ENCODE data around the gene DPYSL3. TPM values are rescaled to one million over a fixed set of nuclear protein-coding genes. Genes with fewer than 3 reads are reported as not detected.

Gene DPYSL3
- polyA plus RNA-seq, 1 donor from 2014 or later: 689 TPM

DNA sequence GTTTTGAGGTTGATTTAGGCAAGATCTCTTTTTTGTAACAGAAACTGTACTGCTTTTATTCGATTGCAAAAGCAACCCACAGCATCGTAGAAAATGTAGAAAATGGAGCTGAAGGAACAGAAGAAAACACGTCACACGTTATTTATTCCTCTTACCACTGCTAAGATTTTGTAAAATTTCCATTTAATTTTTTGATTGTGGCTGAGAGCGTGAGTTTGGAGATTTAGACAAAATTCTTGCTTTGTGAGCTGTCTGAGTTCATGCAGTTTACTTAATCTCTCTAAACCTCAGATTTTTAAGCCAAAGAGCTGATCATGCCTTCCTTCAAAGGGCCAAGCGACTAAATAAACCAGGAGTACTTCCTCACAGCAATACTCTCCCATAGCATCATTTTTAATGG is 24.8 kb downstream of the DPYSL3 start:
- TF ChIP-seq SMC3 (conservative IDR thresholded peaks at IDR 0.05; ENCODE audit: poor library complexity): no peak
- TF ChIP-seq, protein P1, sequence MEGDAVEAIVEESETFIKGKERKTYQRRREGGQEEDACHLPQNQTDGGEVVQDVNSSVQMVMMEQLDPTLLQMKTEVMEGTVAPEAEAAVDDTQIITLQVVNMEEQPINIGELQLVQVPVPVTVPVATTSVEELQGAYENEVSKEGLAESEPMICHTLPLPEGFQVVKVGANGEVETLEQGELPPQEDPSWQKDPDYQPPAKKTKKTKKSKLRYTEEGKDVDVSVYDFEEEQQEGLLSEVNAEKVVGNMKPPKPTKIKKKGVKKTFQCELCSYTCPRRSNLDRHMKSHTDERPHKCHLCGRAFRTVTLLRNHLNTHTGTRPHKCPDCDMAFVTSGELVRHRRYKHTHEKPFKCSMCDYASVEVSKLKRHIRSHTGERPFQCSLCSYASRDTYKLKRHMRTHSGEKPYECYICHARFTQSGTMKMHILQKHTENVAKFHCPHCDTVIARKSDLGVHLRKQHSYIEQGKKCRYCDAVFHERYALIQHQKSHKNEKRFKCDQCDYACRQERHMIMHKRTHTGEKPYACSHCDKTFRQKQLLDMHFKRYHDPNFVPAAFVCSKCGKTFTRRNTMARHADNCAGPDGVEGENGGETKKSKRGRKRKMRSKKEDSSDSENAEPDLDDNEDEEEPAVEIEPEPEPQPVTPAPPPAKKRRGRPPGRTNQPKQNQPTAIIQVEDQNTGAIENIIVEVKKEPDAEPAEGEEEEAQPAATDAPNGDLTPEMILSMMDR (IDR thresholded peaks at IDR 0.05; ENCODE audit: poor library complexity, severe bottlenecking): no peak
- TF ChIP-seq, protein P2, sequence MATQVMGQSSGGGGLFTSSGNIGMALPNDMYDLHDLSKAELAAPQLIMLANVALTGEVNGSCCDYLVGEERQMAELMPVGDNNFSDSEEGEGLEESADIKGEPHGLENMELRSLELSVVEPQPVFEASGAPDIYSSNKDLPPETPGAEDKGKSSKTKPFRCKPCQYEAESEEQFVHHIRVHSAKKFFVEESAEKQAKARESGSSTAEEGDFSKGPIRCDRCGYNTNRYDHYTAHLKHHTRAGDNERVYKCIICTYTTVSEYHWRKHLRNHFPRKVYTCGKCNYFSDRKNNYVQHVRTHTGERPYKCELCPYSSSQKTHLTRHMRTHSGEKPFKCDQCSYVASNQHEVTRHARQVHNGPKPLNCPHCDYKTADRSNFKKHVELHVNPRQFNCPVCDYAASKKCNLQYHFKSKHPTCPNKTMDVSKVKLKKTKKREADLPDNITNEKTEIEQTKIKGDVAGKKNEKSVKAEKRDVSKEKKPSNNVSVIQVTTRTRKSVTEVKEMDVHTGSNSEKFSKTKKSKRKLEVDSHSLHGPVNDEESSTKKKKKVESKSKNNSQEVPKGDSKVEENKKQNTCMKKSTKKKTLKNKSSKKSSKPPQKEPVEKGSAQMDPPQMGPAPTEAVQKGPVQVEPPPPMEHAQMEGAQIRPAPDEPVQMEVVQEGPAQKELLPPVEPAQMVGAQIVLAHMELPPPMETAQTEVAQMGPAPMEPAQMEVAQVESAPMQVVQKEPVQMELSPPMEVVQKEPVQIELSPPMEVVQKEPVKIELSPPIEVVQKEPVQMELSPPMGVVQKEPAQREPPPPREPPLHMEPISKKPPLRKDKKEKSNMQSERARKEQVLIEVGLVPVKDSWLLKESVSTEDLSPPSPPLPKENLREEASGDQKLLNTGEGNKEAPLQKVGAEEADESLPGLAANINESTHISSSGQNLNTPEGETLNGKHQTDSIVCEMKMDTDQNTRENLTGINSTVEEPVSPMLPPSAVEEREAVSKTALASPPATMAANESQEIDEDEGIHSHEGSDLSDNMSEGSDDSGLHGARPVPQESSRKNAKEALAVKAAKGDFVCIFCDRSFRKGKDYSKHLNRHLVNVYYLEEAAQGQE (IDR thresholded peaks at IDR 0.05; ENCODE audit: borderline replicate concordance): no peak
- TF ChIP-seq POLR2AphosphoS5 (IDR thresholded peaks at IDR 0.05): no peak
- TF ChIP-seq EZH2 (IDR thresholded peaks at IDR 0.05; ENCODE audit: borderline replicate concordance, insufficient read depth, low read length, poor library complexity, severe bottlenecking): no peak
- no peak for TF ChIP-seq RAD21 (conservative IDR thresholded peaks at IDR 0.05)
- no peak for TF ChIP-seq EP300 (conservative IDR thresholded peaks at IDR 0.05; ENCODE audit: poor library complexity, severe bottlenecking)
- TF ChIP-seq TAF1 (IDR thresholded peaks at IDR 0.05; ENCODE audit: low read depth): no peak
- no peak for TF ChIP-seq MXI1 (conservative IDR thresholded peaks at IDR 0.05; ENCODE audit: poor library complexity, severe bottlenecking)
- Histone ChIP-seq H3K4me3 (ENCODE audit: low read length) (no peak overlapping the region), H3K36me3 (ENCODE audit: insufficient read depth, low read length) (no peaks in the 10 kb centered on the region), H3K4me2 (ENCODE audit: low read length) (no peak overlapping the region), H2AFZ (ENCODE audit: low read depth, low read length) (no peak overlapping the region), H3K79me2 (replicated peaks; ENCODE audit: insufficient read depth, low read length) (no peaks in the 10 kb centered on the region), H4K20me1 (ENCODE audit: insufficient read depth) (no peaks in the 10 kb centered on the region), H3K27ac (ENCODE audit: low read length) (no peak overlapping the region), H3K9ac (ENCODE audit: low read length) (no peak overlapping the region), H3K9me2 (ENCODE audit: insufficient read depth, low read length) (no peaks in the 10 kb centered on the region), H3K27me3 (ENCODE audit: insufficient read depth, low read depth, low read length) (no peaks in the 10 kb centered on the region), H3F3A (ENCODE audit: insufficient read depth, low read length, poor library complexity, severe bottlenecking) (no peaks in the 10 kb centered on the region), H3K9me3 (ENCODE audit: low read length) (no peaks in the 10 kb centered on the region)

DNA sequence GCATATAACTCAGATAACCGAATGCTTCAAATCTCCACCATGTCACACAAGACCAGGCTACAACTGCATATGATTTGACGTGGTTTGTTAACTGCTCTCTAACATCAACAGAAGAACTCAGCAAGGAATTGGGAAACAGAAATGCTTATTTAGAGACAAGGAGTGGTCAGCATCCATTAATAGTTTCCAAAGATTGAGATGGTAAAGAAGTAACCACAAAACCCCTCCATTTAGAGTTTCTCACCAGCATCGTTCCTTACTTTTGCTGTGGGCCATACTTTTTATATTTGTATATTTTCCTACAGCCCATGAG is 25.2 kb downstream of the DPYSL3 start:
- Histone ChIP-seq H3K27ac (ENCODE audit: low read length) (no peak overlapping the region), H3K9ac (ENCODE audit: low read length) (no peak overlapping the region), H3K36me3 (ENCODE audit: insufficient read depth, low read length) (no peaks in the 10 kb centered on the region), H3K4me3 (ENCODE audit: low read length) (no peak overlapping the region), H3K79me2 (replicated peaks; ENCODE audit: insufficient read depth, low read length) (no peaks in the 10 kb centered on the region), H2AFZ (ENCODE audit: low read depth, low read length) (no peak overlapping the region), H3K27me3 (ENCODE audit: insufficient read depth, low read depth, low read length) (no peaks in the 10 kb centered on the region), H4K20me1 (ENCODE audit: insufficient read depth) (no peaks in the 10 kb centered on the region), H3K9me2 (ENCODE audit: insufficient read depth, low read length) (no peaks in the 10 kb centered on the region), H3K9me3 (ENCODE audit: low read length) (no peaks in the 10 kb centered on the region), H3F3A (ENCODE audit: insufficient read depth, low read length, poor library complexity, severe bottlenecking) (no peaks in the 10 kb centered on the region), H3K4me2 (ENCODE audit: low read length) (peak overlapping the region; percentile 3)
- TF ChIP-seq MXI1 (conservative IDR thresholded peaks at IDR 0.05; ENCODE audit: poor library complexity, severe bottlenecking) (no peak), RAD21 (conservative IDR thresholded peaks at IDR 0.05) (no peak), POLR2AphosphoS5 (IDR thresholded peaks at IDR 0.05) (no peak), EP300 (conservative IDR thresholded peaks at IDR 0.05; ENCODE audit: poor library complexity, severe bottlenecking) (no peak)
- TF ChIP-seq, protein P1 (IDR thresholded peaks at IDR 0.05; ENCODE audit: poor library complexity, severe bottlenecking): no peak
